Dedifferentiated amniotic fluid mesenchymal stem cell (primary cell): ENCODE results near the gene ARHGAP10.
A peak's percentile ranks its signal among the peaks of the same experiment; 100 is the strongest.
"Not testable (repeated sequence)": the region's sequence is repeated elsewhere in the genome, so short reads cannot be mapped to it uniquely, and the experiment has no call there.

ENCODE experiments used
- DNase-seq: peaks from one replicate; pipeline ENCODE4 v3.0.0-alpha.2; 2016; ENCODE audit errors: extremely low spot score

ARHGAP10 gene

GRCh38 chr4:147984065-147984777 lies 252.3 kb downstream of the ARHGAP10 start:
- peak; percentile 51 for DNase-seq

- no peak for DNase-seq
Measured at GRCh38 chr4:147984778-147985138, 252.9 kb downstream of the ARHGAP10 start.

- no peak for DNase-seq
Measured at GRCh38 chr4:147985376-147985775, 253.5 kb downstream of the ARHGAP10 start.

- no peak for DNase-seq
Measured at GRCh38 chr4:147987252-147987651, 255.4 kb downstream of the ARHGAP10 start.

- no peak for DNase-seq
Measured at GRCh38 chr4:147991543-147992283, 259.8 kb downstream of the ARHGAP10 start.

GRCh38 chr4:147994076-147994475 lies 262.2 kb downstream of the ARHGAP10 start:
- peak; percentile 42 for DNase-seq

GRCh38 chr4:147994491-147995385 lies 262.9 kb downstream of the ARHGAP10 start:
- DNase-seq, result no peak

GRCh38 chr4:147996859-147997258 lies 265.0 kb downstream of the ARHGAP10 start:
- no peak for DNase-seq

GRCh38 chr4:148000038-148000437 lies 268.1 kb downstream of the ARHGAP10 start:
- DNase-seq, result not testable (repeated sequence)

GRCh38 chr4:148004228-148004857 lies 272.5 kb downstream of the ARHGAP10 start:
- no peak for DNase-seq

GRCh38 chr4:148006001-148006400 lies 274.1 kb downstream of the ARHGAP10 start:
- DNase-seq, result no peak

GRCh38 chr4:148007314-148007760 lies 275.4 kb downstream of the ARHGAP10 start:
- peak; percentile 72 for DNase-seq

- DNase-seq, result no peak
Measured at GRCh38 chr4:148007792-148008191, 275.9 kb downstream of the ARHGAP10 start.

GRCh38 chr4:148015058-148015457 lies 283.2 kb downstream of the ARHGAP10 start:
- DNase-seq, result no peak

GRCh38 chr4:148015468-148015867 lies 283.6 kb downstream of the ARHGAP10 start:
- no peak for DNase-seq

GRCh38 chr4:148016063-148016637 lies 284.3 kb downstream of the ARHGAP10 start:
- DNase-seq, result no peak

- no peak for DNase-seq
Measured at GRCh38 chr4:148017801-148018200, 285.9 kb downstream of the ARHGAP10 start.

GRCh38 chr4:148021686-148022085 lies 289.8 kb downstream of the ARHGAP10 start:
- no peak for DNase-seq

GRCh38 chr4:148022975-148023374 lies 291.1 kb downstream of the ARHGAP10 start:
- no peak for DNase-seq

- no peak for DNase-seq
Measured at GRCh38 chr4:148023512-148024181, 291.8 kb downstream of the ARHGAP10 start.

- peak; percentile 86 for DNase-seq
Measured at GRCh38 chr4:148025981-148026380, 294.1 kb downstream of the ARHGAP10 start.
